GM18498 (cell line): ENCODE measurements around the gene LRMDA.
A peak's percentile ranks its signal among the peaks of the same experiment; 100 is the strongest.
"Not testable (repeated sequence)": the region's sequence is repeated elsewhere in the genome, so short reads cannot be mapped to it uniquely, and the experiment has no call there.

ENCODE experiments used
- ATAC-seq: cut with Tn5 transposase; IDR thresholded peaks from one replicate; pipeline ENCODE4 v1.9.1; 2021; ENCODE audit warnings: mild to moderate bottlenecking, moderate library complexity; ENCODE audit not compliant: unreplicated experiment

The LRMDA gene

DNA sequence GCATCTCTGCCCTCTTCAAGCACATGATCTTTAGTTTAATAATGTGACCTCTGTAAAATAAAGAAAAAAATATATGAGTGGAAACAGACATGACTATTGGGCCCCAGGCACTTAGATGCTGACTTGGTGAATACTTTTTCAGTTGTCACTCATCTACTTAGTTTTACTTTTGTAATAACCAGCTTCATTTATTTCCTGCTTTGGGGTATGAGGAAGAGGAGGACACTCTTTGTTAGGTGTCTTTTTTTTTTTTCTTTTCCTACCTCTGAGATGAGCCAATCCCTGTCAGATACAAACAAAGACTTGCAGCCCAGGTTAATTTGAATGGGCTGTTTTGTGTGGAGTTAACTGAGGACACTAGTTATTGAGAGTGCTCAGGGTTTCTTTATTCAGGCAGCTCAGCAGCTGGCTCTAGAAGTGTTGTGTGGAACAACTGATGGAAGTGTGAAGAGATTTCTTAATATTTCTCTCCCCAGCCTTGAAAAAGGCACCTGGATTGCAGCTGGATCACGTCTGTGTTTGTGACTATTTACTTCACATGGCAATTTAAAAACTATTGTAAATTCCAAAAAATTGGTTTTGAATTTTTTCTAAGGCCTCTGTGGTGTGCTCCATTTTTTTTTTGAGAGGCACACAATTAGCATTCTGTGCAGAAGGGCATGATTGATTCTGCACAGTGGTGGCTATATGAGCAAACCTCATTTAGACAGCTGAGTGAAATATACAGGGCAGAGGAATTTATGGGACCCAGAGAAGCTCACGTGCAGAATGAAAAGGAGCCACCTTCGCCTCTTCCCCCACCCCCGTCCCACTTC lies 333.8 kb downstream of the LRMDA start:
- ATAC-seq, result no peak

DNA sequence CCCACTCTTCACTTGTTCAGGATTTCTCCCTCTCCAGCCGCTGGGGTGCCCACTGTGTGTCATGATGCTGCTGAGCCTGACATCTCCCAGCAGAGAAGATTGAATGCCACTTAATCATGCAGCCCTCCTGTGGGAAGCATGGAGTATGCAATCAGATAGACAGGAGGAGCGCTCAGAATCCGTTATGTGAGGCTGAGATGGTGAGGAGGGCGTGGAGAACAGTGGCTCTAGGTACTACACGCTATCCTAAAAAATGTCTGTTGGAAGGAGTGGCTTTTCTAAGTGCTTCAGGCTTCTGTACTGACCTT lies 334.3 kb downstream of the LRMDA start:
- no peak for ATAC-seq

DNA sequence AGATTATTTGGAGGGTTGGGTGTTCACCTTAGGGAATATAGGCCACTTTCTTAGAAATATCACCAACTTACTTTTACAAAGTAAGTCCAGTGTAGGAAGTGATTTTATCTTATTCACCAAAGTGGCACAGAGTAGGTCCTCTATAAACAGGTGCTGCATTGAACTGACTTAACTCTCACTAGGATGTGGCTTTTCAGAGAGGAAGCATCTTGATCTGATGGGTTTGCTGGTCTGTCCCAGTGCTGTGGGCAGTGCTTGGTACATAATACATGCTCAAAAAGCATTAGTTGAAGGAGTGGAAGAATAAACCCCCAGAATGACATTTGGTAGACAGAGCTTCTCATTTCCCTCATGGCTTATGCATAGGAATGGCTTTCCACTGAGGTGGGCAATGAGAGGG lies 334.7 kb downstream of the LRMDA start:
- ATAC-seq, result no peak

DNA sequence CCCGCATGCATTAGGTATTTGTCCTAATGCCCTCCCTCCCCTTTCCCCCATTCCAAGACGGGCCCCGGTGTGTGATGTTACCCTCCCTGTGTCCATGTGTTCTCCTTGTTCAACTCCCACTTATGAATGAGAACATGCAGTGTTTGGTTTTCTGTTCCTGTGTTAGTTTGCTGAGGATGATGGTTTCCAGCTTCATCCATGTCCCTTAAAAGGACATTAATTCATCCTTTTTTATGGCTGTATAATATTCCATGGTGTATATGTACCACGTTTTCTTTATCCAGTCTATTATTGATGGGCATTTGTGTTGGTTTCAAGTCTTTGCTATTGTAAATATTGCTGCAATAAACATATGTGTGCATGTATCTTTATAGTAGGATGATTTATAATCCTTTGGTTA lies 335.3 kb downstream of the LRMDA start:
- ATAC-seq, result not testable (repeated sequence)

DNA sequence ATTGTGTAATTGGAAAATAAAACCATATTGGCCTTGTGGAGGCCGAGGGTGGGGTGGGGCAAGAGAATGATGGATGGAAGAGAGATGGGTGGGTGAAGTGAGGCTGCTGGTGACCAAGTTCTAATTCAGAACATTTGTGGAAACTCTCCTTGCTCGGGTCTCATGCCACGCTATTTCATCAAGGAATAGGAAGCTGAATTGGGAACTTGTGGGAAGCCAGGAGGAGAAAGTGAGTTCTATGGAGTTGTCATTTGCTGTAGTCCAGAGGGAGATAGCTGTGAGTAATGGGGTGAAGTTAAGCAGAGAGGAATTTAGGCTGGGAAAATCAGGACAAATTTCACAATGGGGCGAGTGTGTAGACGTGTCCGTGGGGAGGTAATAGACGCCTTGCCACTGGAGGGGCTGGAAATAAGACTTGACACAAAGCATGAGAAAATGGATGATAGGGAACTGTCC lies 339.2 kb downstream of the LRMDA start:
- no peak for ATAC-seq

DNA sequence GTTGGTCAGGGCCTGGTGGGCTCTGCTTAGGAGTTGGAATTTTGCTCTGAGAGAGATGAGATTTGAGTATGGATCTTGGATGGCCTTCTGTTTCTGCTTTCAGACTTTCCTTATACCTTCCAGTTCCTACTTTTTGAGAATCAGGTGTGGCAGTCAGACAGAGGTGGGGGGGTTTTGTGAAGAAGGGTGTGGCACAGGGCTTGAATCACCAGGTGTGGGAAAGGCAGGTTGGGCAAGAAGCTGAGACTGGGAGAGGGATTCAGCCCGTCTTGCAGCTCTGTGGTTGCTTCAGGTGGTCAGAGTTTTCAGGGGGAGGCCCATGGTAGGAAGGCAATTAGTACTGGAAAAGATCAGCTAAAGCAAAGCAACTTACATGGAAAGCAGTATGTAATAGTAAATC lies 340.2 kb downstream of the LRMDA start:
- ATAC-seq, result no peak

DNA sequence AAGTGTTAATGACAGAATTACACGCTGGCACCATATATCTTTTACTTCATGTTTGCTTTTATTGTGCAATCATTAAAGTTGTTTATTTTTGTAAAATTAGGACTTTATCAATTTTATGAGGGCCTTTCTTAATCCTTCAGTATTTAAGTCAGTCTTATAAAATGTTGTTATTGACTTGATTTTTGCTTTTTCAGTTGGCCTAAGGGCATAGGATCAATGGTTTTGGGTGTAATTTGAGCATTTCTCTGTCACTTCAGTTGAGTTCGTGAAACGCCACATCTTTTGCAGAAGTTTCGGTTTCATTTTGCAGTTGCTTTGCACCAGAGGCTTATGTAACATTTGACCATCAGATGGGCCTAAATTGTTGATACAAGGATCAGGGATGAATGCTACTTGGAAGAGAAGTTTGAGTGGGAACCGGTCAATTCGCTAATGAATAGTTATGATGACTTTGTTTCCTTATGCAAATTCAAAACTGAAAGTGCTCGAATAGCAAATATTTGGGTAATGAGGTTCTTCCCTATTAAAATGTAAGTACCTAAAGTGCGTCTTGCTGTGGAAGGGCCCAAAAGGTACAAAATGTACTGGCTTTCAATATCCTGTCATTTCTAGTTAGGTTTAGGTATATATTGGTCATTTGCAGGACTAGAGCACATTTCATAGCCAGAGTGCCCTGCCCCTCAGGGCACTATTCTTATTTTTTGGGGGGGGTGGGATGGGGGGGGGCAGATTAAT lies 340.9 kb downstream of the LRMDA start:
- ATAC-seq, result peak; percentile 68

DNA sequence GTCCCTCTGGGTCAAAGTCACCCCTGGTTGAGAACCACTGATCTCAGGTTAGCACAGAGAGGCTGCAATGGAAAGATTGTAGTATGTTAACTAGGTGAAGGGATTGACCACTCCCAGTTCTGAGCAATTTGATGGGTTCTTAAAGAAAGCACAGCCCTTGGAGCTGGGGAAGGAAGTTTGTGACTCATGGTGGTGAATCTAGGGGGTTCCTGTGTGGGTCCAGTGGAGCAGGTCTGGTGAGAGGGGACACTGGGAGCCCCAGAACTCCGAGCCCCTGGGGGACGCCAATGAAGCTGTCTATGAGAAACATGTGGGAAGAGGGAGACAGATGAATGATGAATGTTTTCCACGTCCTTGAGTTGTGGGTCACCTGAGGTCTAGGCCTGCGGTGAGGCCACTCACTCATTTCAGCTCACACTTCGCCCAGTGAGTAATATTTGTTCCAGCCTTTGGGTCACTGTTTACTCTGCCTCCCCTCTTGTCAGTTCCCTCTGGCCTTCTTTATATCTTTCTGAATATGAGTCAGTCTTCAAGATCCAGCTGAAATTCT lies 341.9 kb downstream of the LRMDA start:
- no peak for ATAC-seq

DNA sequence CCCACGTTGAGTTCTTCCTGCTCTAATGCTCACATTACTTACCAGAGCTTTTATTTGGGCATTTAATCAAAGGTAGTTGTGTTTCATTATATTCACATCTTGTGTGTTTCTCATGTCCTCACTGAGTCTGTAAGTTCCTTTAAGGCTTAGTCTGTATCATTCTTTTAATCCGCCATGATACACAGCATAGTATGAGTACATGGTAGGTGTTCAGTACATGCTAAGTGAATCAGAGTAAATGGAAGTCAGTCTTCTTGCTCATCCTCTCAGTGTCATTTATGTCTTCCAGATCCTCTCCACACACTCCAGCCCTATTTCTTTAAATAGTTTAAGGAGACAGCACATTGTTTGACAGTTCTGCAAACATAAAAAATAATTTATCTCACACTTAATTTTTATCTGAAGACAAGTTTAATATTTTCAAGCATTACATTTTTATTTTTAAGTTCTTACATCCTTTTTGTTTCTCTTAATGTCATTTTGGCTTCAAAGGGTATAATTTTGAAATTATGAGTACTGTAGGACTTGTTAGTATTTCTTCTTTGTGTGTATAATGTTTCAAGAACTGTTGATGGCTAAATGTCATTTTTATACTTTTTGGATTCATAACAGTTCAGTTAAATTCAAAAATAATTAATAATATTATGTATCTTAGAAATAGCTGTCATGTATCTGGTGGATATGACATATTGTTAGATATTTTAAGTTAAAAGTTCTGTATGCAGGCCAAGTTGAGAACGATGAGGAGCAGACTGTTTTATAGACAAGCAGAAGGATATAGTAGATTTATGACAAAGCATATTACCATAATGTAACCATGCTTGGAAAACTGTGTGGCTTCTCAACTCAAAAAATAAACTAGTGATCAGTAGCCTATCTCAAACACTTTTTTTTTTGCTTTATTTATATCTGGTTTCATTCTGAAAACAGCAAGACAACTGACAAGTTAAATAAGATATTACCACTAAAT lies 342.7 kb downstream of the LRMDA start:
- ATAC-seq, result no peak

DNA sequence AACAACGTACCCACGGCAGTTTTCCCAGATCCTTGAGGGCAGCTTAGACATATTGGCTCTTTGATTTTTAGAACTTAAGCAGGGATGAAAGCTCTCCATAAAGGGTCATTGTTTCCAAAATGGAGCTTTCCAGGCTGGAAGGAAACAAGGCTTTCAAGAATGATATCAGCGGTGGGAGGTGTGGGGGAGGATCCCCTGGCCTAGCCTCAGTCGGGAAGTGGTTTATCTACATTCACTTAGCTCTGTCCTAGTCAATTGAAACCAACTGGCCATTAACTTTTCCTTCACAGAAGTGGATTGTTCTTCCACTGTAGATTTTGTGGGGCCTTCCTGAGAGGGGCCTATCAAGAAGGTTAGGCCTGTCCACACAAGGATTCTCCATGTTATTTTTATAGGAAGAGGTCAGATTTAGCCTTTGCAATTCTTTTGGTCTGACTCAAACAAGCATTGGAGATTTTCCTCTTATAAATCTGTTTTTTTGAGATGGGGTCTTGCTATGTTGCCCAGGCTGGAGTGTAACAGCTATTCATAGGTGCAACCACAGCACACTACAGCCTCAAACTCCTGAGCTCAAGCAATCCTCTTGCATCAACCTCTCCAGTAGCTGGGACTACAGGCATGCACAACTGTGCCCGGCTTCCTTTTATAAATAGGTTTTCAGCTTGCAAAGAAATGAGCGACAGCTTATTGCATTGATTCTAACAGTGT lies 343.5 kb downstream of the LRMDA start:
- ATAC-seq, result no peak

DNA sequence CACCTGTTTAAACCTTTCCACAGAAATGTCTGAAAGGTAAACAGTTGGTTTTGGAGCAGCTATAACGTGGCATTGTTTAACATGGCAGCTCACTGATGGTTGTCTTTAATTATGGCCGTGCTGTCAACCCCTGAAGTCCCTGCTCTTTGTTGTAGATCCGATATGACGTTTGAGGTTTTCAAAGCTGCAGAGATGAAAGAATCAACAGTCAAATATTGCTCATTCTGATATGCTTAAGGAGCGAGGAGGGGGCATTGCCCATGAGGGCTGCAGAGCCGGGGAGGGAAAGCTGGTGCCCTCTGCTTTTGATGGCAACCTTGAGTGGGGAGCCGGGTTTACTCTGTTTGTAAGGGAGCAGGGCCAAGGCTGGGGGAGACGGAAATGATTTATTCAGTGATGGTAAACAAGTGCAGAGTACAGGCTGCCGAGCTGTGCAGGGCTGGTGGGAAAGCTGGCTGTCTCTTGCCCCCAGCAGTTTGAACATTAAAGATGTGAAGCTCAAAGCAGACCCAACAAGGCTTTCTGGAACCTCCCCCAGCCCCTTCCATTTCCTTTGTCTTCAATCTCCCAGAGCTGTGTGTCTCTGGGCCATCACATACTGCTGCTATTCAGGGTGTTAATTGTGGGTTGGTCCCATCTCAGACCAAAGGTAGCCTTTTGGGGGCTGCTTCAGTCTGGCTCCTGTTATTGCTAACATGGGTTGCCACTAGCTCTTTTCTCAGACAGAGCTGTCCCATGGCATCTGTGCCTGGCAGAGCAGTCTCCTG lies 345.5 kb downstream of the LRMDA start:
- no peak for ATAC-seq

DNA sequence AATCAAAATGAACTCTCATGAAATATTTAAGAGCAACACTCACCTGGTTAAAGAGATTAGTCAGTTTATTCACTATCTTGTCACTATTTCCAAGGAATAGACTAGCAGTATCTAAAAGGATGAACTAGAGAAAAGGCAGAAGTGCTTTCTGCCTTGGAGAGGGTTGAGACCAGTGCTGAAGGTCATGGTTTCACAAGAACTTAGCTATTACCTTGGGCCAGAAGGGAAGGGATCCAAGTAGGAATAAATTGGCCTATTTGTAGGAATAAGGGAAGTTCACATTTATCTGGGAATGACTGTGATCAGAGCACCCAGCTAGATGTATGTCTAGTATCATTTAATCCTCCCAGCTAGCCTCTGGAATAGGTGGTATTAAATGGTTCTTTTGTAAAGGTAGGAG lies 347.2 kb downstream of the LRMDA start:
- ATAC-seq, result no peak

DNA sequence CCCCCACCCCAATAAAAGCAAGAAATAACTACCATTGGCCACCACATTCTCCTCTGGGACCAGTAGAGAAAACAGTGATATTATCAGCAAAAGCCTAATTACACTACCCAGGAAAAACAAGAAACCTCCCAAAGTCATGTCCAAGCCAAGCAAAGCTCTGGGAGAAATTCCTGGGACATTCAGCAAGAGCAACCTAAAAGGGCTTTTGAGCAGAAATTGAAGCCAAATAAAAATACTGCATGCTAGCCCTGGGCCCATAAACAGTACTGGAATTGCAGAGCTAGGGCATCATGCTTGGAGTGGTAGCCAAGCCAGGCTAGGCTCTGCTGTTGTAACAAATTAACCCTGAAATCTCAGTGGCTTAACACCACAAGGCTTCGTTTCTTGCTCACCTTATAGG lies 347.9 kb downstream of the LRMDA start:
- ATAC-seq, result no peak

DNA sequence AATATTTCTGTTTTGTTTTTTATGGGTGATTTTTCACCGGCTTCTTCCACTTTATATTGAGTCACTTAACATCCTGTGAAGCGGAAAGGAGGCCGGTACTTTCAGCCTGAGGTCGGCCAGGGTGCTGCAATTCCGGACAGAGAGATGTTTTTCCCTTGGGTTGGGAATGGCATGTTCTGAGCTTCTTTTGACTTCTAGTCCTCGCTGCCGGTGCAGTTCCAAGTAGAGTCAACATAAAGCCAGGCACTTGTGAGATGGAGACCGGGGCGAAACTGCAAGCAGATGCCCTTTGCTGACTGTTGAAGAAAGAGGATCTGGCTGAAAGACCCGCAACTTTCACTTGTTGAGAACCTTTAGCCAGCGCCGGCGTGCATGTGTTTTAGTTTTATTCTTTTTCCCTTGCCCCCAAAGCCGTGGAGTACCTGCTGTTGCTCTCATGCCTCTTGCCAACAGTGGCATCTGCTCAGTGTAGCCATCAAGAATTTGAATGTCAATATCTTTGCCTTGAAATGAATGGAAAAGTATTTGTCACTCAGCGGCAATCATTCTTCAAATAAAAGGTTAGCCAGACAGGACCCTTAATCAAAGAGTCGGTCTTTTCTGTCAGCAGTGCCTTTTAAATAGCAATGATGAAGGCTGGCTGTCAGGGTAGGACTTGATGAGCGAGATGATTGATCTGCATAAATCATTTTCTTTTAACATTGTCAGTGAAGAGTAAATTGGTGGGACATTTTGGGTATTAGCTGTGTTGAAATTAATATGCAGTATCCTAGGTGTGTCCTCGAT lies 351.2 kb downstream of the LRMDA start:
- no peak for ATAC-seq

DNA sequence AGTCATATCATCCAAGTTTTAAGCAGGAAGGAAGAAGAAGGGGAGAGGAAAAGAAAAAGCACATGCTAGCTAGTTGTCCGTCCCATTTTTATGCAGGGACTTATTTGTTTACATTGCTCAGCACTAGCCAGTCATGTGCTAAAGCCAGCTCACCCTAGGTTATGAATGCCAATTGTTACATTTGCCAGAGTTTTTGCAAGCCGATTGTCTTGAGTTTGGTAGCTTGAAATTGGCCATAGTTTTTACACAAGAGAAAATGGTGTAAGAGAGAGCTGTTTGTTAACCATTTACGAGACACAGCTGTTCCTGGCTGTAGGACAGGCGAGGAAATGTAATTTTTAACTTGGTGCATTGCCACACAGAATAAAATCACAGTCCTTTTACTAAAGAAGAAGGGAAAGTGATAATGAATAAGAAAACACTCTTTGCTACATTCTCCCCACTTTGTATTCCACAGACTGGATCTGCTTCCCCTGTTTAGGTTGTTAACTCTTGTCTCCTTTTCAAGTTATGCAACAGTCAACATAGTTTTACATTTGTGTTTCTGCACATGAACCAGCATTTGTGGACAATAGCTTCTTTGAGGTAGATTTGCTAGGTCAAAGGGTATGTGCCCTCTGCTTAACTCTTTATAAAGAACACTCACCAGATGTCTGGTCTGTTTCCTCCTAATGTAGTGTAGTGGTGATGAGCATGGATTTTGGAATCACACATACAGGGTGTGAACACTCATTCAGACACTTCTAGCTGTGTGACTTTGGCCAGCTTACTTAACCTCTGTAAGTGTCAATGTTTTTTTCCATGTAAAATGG lies 357.2 kb downstream of the LRMDA start:
- no peak for ATAC-seq

DNA sequence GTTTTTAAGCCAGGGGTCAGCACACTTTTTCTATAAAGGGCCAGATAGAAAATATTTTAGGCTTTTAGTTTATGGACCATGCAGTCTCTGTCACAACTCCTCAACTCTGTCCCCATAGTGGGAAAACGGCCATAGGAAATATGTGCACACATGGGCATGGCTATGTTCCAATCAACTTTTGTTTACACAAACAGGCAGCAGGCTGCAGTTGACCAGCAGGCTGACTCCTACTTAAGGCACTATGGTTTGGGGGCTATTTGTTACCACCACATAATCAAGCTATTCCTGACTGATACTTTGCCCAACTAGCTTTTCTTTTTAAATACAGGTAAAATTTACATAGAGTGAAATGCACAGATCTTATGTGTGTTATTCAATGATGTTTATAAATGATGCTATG lies 362.4 kb downstream of the LRMDA start:
- no peak for ATAC-seq

DNA sequence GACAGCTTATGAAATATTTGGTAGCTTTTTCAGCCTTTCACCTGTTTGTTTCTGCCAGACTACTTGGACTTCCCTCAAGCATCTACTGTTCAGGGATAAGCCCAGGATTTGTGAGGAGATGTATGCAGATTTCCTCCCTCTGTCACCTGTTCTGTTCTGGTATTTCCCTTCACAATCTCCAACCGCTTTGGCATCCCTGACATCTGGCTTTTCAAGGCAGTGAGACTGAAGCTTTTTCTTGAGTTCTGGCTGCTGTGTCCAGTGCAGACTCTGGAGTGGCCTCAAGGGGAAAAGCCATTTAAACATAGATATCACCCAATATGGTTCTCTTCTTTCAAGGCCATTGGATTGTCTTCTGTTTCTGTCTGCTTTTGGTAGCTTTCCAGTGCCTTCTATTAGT lies 369.7 kb downstream of the LRMDA start:
- ATAC-seq, result no peak

DNA sequence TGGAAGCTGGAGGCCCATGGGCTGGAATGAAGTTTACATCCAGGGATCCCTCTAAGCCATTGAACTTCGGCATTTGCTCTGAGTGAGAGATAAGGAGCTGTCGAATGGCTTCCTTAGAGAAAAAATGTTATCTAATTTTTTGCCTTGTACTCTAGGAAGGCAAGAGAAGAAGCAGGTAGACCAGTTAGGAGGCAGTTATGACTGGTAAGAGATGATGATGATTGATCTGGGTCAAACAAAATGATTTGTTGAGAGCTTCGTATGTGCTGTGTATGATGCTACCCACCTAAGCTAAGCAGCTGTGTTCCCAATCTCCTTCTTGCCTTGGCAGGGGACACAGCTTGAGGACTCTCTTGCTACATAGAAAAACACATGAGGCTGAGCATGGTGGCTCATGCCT lies 370.2 kb downstream of the LRMDA start:
- ATAC-seq, result no peak
